WTC11 (cell line): ENCODE results near the gene HMCES. TPM values are rescaled to one million over a fixed set of nuclear protein-coding genes. Genes with fewer than 3 reads are reported as not detected.

Source experiments
- ATAC-seq: fragments of 200-7000 bp; cut with Tn5 transposase; 2 replicates; pipeline ENCODE4 v1.10.0; 2021; ENCODE audit warnings: mild to moderate bottlenecking, moderate library complexity
- CTCF ChIA-PET: fragments of 300-600 bp; sonication (Branson Sonifier 250); formaldehyde crosslinking; loops from one replicate; lab custom pipeline; 2021; ENCODE audit warnings: antibody characterized with exemption; lab: Charles Lee
- POLR2A ChIA-PET: fragments of 350-600 bp; sonication (Branson Sonifier 250); formaldehyde crosslinking; loops from one replicate; lab custom pipeline; 2021; ENCODE audit warnings: antibody characterized with exemption; lab: Charles Lee
- DNase-seq: peaks from one replicate; pipeline ENCODE4 v3.0.0; 2021; ENCODE audit warnings: low spot score
- H3K27ac Mint-ChIP-seq: 2 replicates; pipeline ENCODE4 v1.8.0; 2021; ENCODE audit warnings: mixed read lengths
- H3K27me3 Mint-ChIP-seq: 2 replicates; pipeline ENCODE4 v1.8.0; 2021; ENCODE audit warnings: low read depth, mild to moderate bottlenecking, moderate library complexity, mixed read lengths
- H3K36me3 Mint-ChIP-seq: 2 replicates; pipeline ENCODE4 v1.8.0; 2021; ENCODE audit warnings: mixed read lengths
- H3K4me1 Mint-ChIP-seq: 2 replicates; pipeline ENCODE4 v1.8.0; 2022; ENCODE audit warnings: mixed read lengths
- H3K4me3 Mint-ChIP-seq: 2 replicates; pipeline ENCODE4 v1.8.0; 2021; ENCODE audit warnings: mild to moderate bottlenecking, moderate library complexity, mixed read lengths
- H3K9me3 Mint-ChIP-seq: 2 replicates; pipeline ENCODE4 v1.8.0; 2021; ENCODE audit warnings: mixed read lengths
- ARID4B ChIP-seq: sonication (generic); formaldehyde crosslinking; IDR thresholded peaks from 2 replicates; pipeline ENCODE4 v1.8.0; 2023; ENCODE audit warnings: missing genetic modification reagents, mild to moderate bottlenecking, borderline replicate concordance
- ELF4 ChIP-seq: sonication (generic); formaldehyde crosslinking; IDR thresholded peaks from 2 replicates; pipeline ENCODE4 v1.8.1; 2022; ENCODE audit warnings: low read depth, mild to moderate bottlenecking, moderate library complexity, missing genetic modification reagents
- ETV6 ChIP-seq: sonication (generic); formaldehyde crosslinking; IDR thresholded peaks from 2 replicates; pipeline ENCODE4 v1.8.1; 2022; ENCODE audit warnings: mild to moderate bottlenecking, missing genetic modification reagents
- FOXP4 ChIP-seq: sonication (generic); formaldehyde crosslinking; IDR thresholded peaks from 2 replicates; pipeline ENCODE4 v1.8.0; 2022; ENCODE audit warnings: mild to moderate bottlenecking, missing genetic modification reagents
- IRF2 ChIP-seq: sonication (generic); formaldehyde crosslinking; IDR thresholded peaks from 2 replicates; pipeline ENCODE4 v1.8.0; 2022; ENCODE audit warnings: low read depth, missing genetic modification reagents, borderline replicate concordance
- KAT7 ChIP-seq: sonication (generic); formaldehyde crosslinking; IDR thresholded peaks from 2 replicates; pipeline ENCODE4 v1.8.1; 2023; ENCODE audit warnings: missing genetic modification reagents, mild to moderate bottlenecking, borderline replicate concordance
- NFE2L1 ChIP-seq: sonication (generic); formaldehyde crosslinking; IDR thresholded peaks from 2 replicates; pipeline ENCODE4 v1.8.1; 2023; ENCODE audit warnings: missing genetic modification reagents
- SOX15 ChIP-seq: fragments of 250-450 bp; sonication (Bioruptor Pico); IDR thresholded peaks from 2 replicates; pipeline ENCODE4 v1.9.0; 2021; ENCODE audit warnings: mild to moderate bottlenecking
- STAT6 ChIP-seq: sonication (generic); formaldehyde crosslinking; conservative IDR thresholded peaks from 2 replicates; pipeline ENCODE4 v1.8.1; 2023; ENCODE audit warnings: mild to moderate bottlenecking, low read depth, missing genetic modification reagents, moderate library complexity
- ZNF263 ChIP-seq: sonication (generic); formaldehyde crosslinking; IDR thresholded peaks from 2 replicates; pipeline ENCODE4 v1.8.1; 2022; ENCODE audit warnings: low read depth, mild to moderate bottlenecking, moderate library complexity, missing genetic modification reagents
- ZNF671 ChIP-seq: fragments of 250-450 bp; sonication (Bioruptor Pico); IDR thresholded peaks from 2 replicates; pipeline ENCODE4 v1.8.0; 2021; ENCODE audit warnings: mild to moderate bottlenecking
- total RNA-seq: library from RNA; stranded (reverse); gene quantifications from 3 replicates; pipeline ENCODE4 v1.2.3, GENCODE V29; 2021
- TF ChIP-seq, protein P1 (sequence below): sonication (generic); formaldehyde crosslinking; IDR thresholded peaks from 2 replicates; pipeline ENCODE4 v1.8.1; 2022; ENCODE audit warnings: mild to moderate bottlenecking, missing genetic modification reagents, moderate library complexity, borderline replicate concordance
- TF ChIP-seq, protein P2 (sequence below): fragments of 200-600 bp; IDR thresholded peaks from 2 replicates; pipeline ENCODE4 v1.8.0; 2022; ENCODE audit warnings: antibody characterized with exemption
- TF ChIP-seq, protein P3 (sequence below): fragments of 250-450 bp; sonication (Bioruptor Pico); IDR thresholded peaks from 2 replicates; pipeline ENCODE4 v1.9.0; 2021; ENCODE audit warnings: mild to moderate bottlenecking, borderline replicate concordance
- TF ChIP-seq, protein P4 (sequence below): sonication (generic); formaldehyde crosslinking; IDR thresholded peaks from 2 replicates; pipeline ENCODE4 v1.8.1; 2022; ENCODE audit warnings: missing genetic modification reagents, borderline replicate concordance

Gene HMCES
- total RNA-seq, 1 experiment from 2014 or later, result 47.7 TPM

DNA sequence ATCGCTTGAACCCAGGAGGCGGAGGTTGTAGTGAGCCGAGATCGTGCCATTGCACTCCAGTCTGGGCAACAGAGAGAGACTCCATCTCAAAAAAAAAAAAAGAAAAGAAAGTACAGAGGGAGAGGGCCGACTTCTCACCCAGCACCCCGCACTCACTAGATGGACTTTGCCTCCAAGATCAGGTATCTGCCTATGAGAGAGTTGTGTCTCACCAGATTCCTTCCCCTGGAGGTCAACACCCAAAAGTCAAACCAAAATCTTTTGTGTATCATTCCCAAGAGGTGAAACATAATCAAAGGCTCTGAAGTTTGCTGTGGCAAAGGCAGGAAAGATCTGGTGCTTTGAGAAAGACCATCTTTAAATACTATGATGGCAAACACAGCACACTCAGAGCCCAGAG lies 51.2 kb downstream of the HMCES start (continued):
- TF ChIP-seq ARID4B (CRISPR knock-in tag), result no peak
- no peak for TF ChIP-seq FOXP4 (CRISPR knock-in tag)
- no peak for TF ChIP-seq ELF4 (CRISPR knock-in tag)
- TF ChIP-seq, protein P1, sequence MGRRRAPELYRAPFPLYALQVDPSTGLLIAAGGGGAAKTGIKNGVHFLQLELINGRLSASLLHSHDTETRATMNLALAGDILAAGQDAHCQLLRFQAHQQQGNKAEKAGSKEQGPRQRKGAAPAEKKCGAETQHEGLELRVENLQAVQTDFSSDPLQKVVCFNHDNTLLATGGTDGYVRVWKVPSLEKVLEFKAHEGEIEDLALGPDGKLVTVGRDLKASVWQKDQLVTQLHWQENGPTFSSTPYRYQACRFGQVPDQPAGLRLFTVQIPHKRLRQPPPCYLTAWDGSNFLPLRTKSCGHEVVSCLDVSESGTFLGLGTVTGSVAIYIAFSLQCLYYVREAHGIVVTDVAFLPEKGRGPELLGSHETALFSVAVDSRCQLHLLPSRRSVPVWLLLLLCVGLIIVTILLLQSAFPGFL (CRISPR knock-in tag), result no peak
- TF ChIP-seq ETV6 (CRISPR knock-in tag), result no peak
- TF ChIP-seq, protein P2, sequence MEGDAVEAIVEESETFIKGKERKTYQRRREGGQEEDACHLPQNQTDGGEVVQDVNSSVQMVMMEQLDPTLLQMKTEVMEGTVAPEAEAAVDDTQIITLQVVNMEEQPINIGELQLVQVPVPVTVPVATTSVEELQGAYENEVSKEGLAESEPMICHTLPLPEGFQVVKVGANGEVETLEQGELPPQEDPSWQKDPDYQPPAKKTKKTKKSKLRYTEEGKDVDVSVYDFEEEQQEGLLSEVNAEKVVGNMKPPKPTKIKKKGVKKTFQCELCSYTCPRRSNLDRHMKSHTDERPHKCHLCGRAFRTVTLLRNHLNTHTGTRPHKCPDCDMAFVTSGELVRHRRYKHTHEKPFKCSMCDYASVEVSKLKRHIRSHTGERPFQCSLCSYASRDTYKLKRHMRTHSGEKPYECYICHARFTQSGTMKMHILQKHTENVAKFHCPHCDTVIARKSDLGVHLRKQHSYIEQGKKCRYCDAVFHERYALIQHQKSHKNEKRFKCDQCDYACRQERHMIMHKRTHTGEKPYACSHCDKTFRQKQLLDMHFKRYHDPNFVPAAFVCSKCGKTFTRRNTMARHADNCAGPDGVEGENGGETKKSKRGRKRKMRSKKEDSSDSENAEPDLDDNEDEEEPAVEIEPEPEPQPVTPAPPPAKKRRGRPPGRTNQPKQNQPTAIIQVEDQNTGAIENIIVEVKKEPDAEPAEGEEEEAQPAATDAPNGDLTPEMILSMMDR, result no peak
- TF ChIP-seq ZNF263, result no peak
- TF ChIP-seq, protein P3, sequence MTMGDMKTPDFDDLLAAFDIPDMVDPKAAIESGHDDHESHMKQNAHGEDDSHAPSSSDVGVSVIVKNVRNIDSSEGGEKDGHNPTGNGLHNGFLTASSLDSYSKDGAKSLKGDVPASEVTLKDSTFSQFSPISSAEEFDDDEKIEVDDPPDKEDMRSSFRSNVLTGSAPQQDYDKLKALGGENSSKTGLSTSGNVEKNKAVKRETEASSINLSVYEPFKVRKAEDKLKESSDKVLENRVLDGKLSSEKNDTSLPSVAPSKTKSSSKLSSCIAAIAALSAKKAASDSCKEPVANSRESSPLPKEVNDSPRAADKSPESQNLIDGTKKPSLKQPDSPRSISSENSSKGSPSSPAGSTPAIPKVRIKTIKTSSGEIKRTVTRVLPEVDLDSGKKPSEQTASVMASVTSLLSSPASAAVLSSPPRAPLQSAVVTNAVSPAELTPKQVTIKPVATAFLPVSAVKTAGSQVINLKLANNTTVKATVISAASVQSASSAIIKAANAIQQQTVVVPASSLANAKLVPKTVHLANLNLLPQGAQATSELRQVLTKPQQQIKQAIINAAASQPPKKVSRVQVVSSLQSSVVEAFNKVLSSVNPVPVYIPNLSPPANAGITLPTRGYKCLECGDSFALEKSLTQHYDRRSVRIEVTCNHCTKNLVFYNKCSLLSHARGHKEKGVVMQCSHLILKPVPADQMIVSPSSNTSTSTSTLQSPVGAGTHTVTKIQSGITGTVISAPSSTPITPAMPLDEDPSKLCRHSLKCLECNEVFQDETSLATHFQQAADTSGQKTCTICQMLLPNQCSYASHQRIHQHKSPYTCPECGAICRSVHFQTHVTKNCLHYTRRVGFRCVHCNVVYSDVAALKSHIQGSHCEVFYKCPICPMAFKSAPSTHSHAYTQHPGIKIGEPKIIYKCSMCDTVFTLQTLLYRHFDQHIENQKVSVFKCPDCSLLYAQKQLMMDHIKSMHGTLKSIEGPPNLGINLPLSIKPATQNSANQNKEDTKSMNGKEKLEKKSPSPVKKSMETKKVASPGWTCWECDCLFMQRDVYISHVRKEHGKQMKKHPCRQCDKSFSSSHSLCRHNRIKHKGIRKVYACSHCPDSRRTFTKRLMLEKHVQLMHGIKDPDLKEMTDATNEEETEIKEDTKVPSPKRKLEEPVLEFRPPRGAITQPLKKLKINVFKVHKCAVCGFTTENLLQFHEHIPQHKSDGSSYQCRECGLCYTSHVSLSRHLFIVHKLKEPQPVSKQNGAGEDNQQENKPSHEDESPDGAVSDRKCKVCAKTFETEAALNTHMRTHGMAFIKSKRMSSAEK (CRISPR knock-in tag), result no peak
- TF ChIP-seq NFE2L1 (CRISPR knock-in tag), result no peak
- TF ChIP-seq IRF2 (CRISPR knock-in tag), result no peak
- no peak for TF ChIP-seq KAT7

DNA sequence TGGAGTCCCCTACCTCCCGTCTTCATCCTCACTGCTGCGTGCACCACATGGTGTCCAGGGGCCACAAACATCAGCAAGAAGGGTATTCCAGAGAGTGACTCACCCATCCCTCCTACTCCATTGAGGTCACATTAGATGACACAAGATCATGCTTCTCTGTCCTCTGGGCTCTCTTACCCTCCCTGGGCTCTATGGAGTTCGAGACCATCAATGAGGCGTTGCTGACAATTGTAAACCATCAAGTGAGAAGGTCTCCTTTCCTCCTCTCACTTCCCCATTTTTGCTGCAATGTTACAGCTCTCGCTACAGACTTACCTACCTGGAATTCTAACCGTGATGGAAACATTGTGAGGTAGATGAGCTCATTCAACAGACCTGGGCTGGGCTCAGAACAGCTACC lies 51.7 kb downstream of the HMCES start:
- ATAC-seq (no peak), DNase-seq (no peak)
- no peaks in the 10 kb centered on the region for H3K36me3 Mint-ChIP-seq
- H3K4me1 Mint-ChIP-seq, result no peaks in the 10 kb centered on the region
- H3K4me3 Mint-ChIP-seq, result no peak overlapping the region
- H3K27ac Mint-ChIP-seq, result no peak overlapping the region
- 0 out of 2 replicates have a peak, but pooled peaks cover 3% of the 10 kb centered on the region for H3K9me3 Mint-ChIP-seq
- ChIA-PET POLR2A (interaction anchor here (1.0 kb wide), 1 partner anchor 14 kb away, joined by 3 read pairs; a partner anchor contains a TSS), CTCF (interaction anchor here (0.8 to 2.9 kb wide), 3 partner anchors 14 to 53 kb away, joined by 3 to 11 read pairs (median 8); a partner anchor contains a TSS)
- H3K27me3 Mint-ChIP-seq, result peaks cover 12% of the 10 kb centered on the region
- TF ChIP-seq, protein P4, sequence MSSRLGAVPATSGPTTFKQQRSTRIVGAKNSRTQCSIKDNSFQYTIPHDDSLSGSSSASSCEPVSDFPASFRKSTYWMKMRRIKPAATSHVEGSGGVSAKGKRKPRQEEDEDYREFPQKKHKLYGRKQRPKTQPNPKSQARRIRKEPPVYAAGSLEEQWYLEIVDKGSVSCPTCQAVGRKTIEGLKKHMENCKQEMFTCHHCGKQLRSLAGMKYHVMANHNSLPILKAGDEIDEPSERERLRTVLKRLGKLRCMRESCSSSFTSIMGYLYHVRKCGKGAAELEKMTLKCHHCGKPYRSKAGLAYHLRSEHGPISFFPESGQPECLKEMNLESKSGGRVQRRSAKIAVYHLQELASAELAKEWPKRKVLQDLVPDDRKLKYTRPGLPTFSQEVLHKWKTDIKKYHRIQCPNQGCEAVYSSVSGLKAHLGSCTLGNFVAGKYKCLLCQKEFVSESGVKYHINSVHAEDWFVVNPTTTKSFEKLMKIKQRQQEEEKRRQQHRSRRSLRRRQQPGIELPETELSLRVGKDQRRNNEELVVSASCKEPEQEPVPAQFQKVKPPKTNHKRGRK (CRISPR knock-in tag), result no peak
- TF ChIP-seq ZNF671 (no peak), STAT6 (CRISPR knock-in tag) (no peak), SOX15 (CRISPR knock-in tag) (no peak)
